Upper lobe of left lung (tissue), 4 donors: ENCODE data around the gene SOX8.
"Not testable (repeated sequence)": the region's sequence is repeated elsewhere in the genome, so short reads cannot be mapped to it uniquely, and the experiment has no call there.

Experiments used
- EP300 ChIP-seq, 4 donors: sonication (generic); formaldehyde crosslinking; IDR thresholded peaks; one replicate each; pipeline ENCODE4 v1.5.1; 2017; ENCODE audit warnings: antibody characterized with exemption in 4 of 4, control low read depth in 2 of 4
- POLR2A ChIP-seq, 4 donors: fragments of 450-650 bp; IDR thresholded peaks; one replicate each; pipeline ENCODE4 v1.5.1; 2016 to 2017; ENCODE audit warnings: antibody characterized with exemption in 4 of 4, mild to moderate bottlenecking in 2 of 4
- TF ChIP-seq, protein P1 (sequence below), 6 experiments: fragments of 450-650 bp in 4 of 6; fragments of 200-600 bp in 2 of 6; sonication (generic) in 2 of 6; IDR thresholded peaks; one replicate each; pipeline ENCODE4 v1.5.1; 2016 to 2019; ENCODE audit warnings: antibody characterized with exemption in 6 of 6

DNA sequence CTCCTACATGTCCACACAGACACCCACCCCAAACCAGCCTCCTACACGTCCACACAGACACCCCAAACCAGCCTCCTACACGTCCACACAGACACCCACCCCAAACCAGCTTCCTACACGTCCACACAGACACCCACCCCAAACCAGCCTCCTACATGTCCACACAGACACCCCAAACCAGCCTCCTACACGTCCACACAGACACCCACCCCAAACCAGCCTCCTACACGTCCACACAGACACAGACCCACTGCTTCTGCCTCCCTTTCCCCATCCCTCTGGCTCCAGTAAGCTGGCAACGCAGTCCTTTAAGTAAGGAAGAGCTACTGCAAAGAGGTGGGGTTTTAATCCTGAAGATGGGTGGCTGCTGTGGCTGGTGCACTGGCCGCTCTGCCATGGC lies 27.8 kb upstream of the SOX8 start:
- TF ChIP-seq, protein P1, sequence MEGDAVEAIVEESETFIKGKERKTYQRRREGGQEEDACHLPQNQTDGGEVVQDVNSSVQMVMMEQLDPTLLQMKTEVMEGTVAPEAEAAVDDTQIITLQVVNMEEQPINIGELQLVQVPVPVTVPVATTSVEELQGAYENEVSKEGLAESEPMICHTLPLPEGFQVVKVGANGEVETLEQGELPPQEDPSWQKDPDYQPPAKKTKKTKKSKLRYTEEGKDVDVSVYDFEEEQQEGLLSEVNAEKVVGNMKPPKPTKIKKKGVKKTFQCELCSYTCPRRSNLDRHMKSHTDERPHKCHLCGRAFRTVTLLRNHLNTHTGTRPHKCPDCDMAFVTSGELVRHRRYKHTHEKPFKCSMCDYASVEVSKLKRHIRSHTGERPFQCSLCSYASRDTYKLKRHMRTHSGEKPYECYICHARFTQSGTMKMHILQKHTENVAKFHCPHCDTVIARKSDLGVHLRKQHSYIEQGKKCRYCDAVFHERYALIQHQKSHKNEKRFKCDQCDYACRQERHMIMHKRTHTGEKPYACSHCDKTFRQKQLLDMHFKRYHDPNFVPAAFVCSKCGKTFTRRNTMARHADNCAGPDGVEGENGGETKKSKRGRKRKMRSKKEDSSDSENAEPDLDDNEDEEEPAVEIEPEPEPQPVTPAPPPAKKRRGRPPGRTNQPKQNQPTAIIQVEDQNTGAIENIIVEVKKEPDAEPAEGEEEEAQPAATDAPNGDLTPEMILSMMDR (IDR thresholded peaks at IDR 0.05), result not testable (repeated sequence)
- TF ChIP-seq EP300, POLR2A (IDR thresholded peaks at IDR 0.05): not testable (repeated sequence)
